Measurements from ENCODE around the gene CNTNAP2. TPM values are rescaled to one million over a fixed set of nuclear protein-coding genes. Genes with fewer than 3 reads are reported as not detected.

Gene CNTNAP2
- total RNA-seq, 4 donors from 2014 or later, result 0.29 to 0.88 (median 0.33) TPM; not detected in 1

DNA sequence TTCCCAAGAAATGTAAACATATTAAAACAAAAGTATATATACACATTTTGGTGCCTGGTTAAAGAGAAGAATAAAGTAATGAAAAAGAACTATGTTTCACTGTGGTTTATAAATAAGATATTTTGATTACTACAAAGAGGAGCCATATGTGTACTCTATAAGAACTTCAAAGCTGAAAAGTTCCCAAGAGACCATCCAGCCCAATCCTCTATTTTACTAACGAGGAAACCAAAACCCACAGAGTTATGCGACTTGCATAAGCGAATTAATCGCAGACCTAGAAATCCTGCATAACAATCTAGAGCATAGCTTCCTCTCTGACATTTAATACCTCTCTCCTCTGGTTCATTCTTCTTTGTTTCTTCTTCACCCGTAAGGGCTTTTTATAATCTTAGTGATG, 937.1 kb downstream of the CNTNAP2 start:
- Histone ChIP-seq H3K9me3 (no peaks in the 10 kb centered on the region), H3K4me1 (no peaks in the 10 kb centered on the region), H3K27me3 (no peaks in the 10 kb centered on the region), H3K36me3 (no peaks in the 10 kb centered on the region), H3K4me3 (replicated peaks in 1 of 3) (no peak overlapping the region), H3K27ac (no peak overlapping the region)
- TF ChIP-seq POLR2A (IDR thresholded peaks at IDR 0.05), result no peak
- TF ChIP-seq, protein P1, sequence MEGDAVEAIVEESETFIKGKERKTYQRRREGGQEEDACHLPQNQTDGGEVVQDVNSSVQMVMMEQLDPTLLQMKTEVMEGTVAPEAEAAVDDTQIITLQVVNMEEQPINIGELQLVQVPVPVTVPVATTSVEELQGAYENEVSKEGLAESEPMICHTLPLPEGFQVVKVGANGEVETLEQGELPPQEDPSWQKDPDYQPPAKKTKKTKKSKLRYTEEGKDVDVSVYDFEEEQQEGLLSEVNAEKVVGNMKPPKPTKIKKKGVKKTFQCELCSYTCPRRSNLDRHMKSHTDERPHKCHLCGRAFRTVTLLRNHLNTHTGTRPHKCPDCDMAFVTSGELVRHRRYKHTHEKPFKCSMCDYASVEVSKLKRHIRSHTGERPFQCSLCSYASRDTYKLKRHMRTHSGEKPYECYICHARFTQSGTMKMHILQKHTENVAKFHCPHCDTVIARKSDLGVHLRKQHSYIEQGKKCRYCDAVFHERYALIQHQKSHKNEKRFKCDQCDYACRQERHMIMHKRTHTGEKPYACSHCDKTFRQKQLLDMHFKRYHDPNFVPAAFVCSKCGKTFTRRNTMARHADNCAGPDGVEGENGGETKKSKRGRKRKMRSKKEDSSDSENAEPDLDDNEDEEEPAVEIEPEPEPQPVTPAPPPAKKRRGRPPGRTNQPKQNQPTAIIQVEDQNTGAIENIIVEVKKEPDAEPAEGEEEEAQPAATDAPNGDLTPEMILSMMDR (IDR thresholded peaks at IDR 0.05), result no peak
- no peak for DNase-seq
- intact Hi-C loops (cut with DNase I), result no loop called here
- 79 to 86% methylated on average over 5 of the region's 5 CpGs for WGBS, 2 donors

DNA sequence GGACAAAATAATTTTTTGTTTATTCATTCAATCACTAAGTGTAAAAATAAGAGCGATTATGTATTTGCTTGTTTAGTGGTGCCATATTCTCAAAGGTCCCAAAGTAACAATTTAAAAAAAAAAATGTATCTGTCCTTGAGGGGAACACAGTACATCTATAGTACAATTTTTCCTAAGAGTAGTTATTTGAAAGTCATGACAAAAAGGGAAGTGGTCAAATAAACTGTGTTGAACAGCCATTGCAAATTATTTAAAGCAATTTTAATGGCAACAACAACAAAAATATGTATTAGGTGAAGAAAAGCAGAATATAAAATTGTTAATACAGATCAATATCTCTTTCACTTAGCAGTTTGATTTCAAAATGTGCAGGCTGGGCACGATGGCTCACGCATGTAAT, 943.5 kb downstream of the CNTNAP2 start:
- H3K36me3 ChIP-seq, result no peaks in the 10 kb centered on the region
- no peak overlapping the region for H3K27ac ChIP-seq
- 95 to 98% methylated on average over 3 of the region's 3 CpGs for WGBS, 2 donors
- H3K27me3 ChIP-seq, result no peaks in the 10 kb centered on the region
- intact Hi-C loops (cut with DNase I), result no loop called here
- H3K4me1 ChIP-seq, result no peaks in the 10 kb centered on the region
- TF ChIP-seq, protein P1 (IDR thresholded peaks at IDR 0.05), result no peak
- TF ChIP-seq POLR2A (IDR thresholded peaks at IDR 0.05), result no peak
- no peak overlapping the region for H3K4me3 ChIP-seq (replicated peaks in 1 of 3)
- no peaks in the 10 kb centered on the region for H3K9me3 ChIP-seq
- DNase-seq, result no peak

DNA sequence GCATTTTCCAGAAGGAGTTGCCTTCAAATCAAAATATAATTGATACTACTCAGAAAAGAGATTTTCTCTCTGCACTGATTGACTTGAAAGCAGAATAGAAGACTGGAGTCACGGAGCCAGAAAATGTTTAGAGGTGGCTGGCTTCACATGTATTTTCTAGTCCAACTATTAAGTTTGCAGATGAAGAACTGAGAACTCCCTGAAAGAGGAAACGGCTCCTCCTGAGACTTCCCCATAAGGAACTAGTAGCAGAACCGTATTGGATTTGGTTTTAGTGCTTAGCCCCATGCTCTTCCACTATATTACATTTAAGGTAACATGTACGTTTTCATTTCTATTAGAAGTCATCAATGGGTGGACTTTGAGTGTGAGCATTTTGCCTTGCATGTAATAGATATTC, 946.3 kb downstream of the CNTNAP2 start:
- H3K4me3 ChIP-seq (replicated peaks in 1 of 3), result no peak overlapping the region
- no peaks in the 10 kb centered on the region for H3K9me3 ChIP-seq
- DNase-seq, result no peak
- intact Hi-C loops (cut with DNase I), result no loop called here
- WGBS, 2 donors, result 80 to 84% methylated on average over 4 of the region's 4 CpGs
- H3K27ac ChIP-seq, result no peak overlapping the region
- H3K36me3 ChIP-seq, result no peaks in the 10 kb centered on the region
- TF ChIP-seq, protein P1 (IDR thresholded peaks at IDR 0.05), result no peak
- no peak for TF ChIP-seq POLR2A (IDR thresholded peaks at IDR 0.05)
- no peaks in the 10 kb centered on the region for H3K4me1 ChIP-seq
- H3K27me3 ChIP-seq, result no peaks in the 10 kb centered on the region

DNA sequence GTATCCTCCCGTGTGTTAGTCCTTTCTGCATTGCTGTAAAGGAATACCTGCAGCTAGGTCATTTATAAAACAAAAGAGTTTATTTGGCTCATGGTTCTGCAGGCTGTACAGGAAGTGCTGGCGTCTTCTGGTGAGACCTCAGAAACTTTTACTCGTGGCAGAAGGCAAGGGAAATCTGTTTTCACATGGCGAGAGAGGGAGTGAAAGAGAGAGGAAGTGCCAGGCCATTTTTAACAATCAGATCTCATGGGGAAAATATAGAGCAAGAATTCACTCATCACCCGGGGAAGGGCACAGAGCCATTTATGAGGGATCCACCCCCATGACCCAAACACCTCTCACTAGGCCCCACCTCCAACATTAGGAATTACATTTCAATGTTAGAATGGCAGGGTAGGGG, 952.2 kb downstream of the CNTNAP2 start:
- DNase-seq, result no peak
- no peak overlapping the region for H3K4me3 ChIP-seq (replicated peaks in 1 of 3)
- H3K27me3 ChIP-seq, result no peaks in the 10 kb centered on the region
- no peak for TF ChIP-seq POLR2A (IDR thresholded peaks at IDR 0.05)
- TF ChIP-seq, protein P1 (IDR thresholded peaks at IDR 0.05), result no peak
- H3K9me3 ChIP-seq, result no peaks in the 10 kb centered on the region
- no peaks in the 10 kb centered on the region for H3K4me1 ChIP-seq
- H3K27ac ChIP-seq, result no peak overlapping the region
- WGBS, 2 donors, result 79 to 82% methylated on average over 5 of the region's 5 CpGs
- intact Hi-C loops (cut with DNase I), result no loop called here
- H3K36me3 ChIP-seq, result no peaks in the 10 kb centered on the region

DNA sequence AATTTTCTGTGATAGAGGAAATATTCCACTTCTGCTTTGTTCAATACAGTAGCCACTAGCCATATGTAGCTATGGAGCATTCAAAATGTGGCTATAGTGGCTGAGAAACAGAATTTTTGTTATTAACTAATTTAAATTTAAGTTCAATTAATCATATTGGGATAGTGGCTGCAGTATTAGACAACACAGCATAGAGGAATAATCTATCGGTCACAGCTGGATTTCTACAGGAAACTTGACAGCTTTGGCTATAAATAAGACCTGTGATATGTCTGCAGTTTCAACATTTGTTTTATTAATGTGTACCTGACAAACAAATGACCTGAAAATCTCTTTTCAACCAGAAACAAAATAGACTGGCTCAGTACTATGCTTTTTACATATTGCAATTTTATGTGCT, 953.2 kb downstream of the CNTNAP2 start:
- DNase-seq, result no peak
- Histone ChIP-seq H3K27ac (no peak overlapping the region), H3K4me1 (no peaks in the 10 kb centered on the region), H3K36me3 (no peaks in the 10 kb centered on the region), H3K4me3 (replicated peaks in 1 of 3) (no peak overlapping the region), H3K9me3 (no peaks in the 10 kb centered on the region), H3K27me3 (no peaks in the 10 kb centered on the region)
- intact Hi-C loops (cut with DNase I), result no loop called here
- WGBS, 2 donors, result 74 to 95% methylated on average over 1 of the region's 1 CpG
- no peak for TF ChIP-seq POLR2A (IDR thresholded peaks at IDR 0.05)
- TF ChIP-seq, protein P1 (IDR thresholded peaks at IDR 0.05), result no peak
